HCT116 (cell line): ENCODE data around the gene SMIM41. TPM values are rescaled to one million over a fixed set of nuclear protein-coding genes. Genes with fewer than 3 reads are reported as not detected.

Experiments
- ATAC-seq: fragments of 200-7000 bp; cut with Tn5 transposase; 2 replicates; pipeline ENCODE4 v1.9.1; 2020; ENCODE audit warnings: mild to moderate bottlenecking, moderate library complexity
- BruUV-seq: library from RNA; stranded (reverse); fragments of 400-500 nt; replicated peaks from 2 replicates; lab custom pipeline; 2021; lab: Mats Ljungman, UMichigan
- CTCF ChIA-PET: fragments of 300-600 bp; sonication (Branson Sonifier 250); formaldehyde crosslinking; loops from one replicate; lab custom pipeline; 2021; ENCODE audit warnings: antibody characterized with exemption; lab: Charles Lee
- POLR2A ChIA-PET: fragments of 300-600, 350-600 bp; sonication (Branson Sonifier 250); formaldehyde crosslinking; loops from one replicate; lab custom pipeline; 2021; ENCODE audit warnings: antibody characterized with exemption; lab: Charles Lee
- RAD21 ChIA-PET, 2 experiments: fragments of 300-600 bp; sonication (Branson Sonifier 250); formaldehyde crosslinking; loops; one replicate each; lab custom pipeline; 2023; ENCODE audit warnings: low total read pairs in 2 of 2; ENCODE audit not compliant: uncharacterized antibody in 2 of 2, unreplicated experiment in 2 of 2, low non-redundant PET in 1 of 2; lab: Charles Lee
- DNase-seq: peaks from one replicate; pipeline ENCODE4 v3.0.0-alpha.2; 2010; ENCODE audit warnings: low read depth, low spot score
- H2AFZ ChIP-seq: fragments of 200-600 bp; shearing (Covaris generic), sonication (generic); 2 replicates; pipeline ENCODE4 v1.6.1; 2017; ENCODE audit warnings: low read depth, mixed run types, mixed read lengths, antibody characterized with exemption, low read length; ENCODE audit not compliant: poor library complexity, severe bottlenecking
- H3K27ac ChIP-seq: 2 replicates; pipeline ENCODE4 v1.5.1; 2012; ENCODE audit warnings: low read depth, low read length
- H3K27me3 ChIP-seq: fragments of 200-600 bp; sonication (generic); 2 replicates; pipeline ENCODE4 v1.6.1; 2016; ENCODE audit warnings: mixed run types, low read length, mixed read lengths; ENCODE audit not compliant: insufficient read depth
- H3K36me3 ChIP-seq, 2 experiments: fragments of 200-500 bp in 1 of 2; fragments of 200-600 bp in 1 of 2; sonication (Bioruptor generic) in 1 of 2; sonication (generic) in 1 of 2; 2 replicates each; pipeline versions ENCODE4 v1.5.1 to v1.6.1; 2014 to 2016; ENCODE audit warnings: low read length in 2 of 2, inconsistent platforms in 1 of 2, mixed read lengths in 1 of 2, mixed run types in 1 of 2; ENCODE audit not compliant: insufficient read depth in 2 of 2, control insufficient read depth in 1 of 2
- H3K4me1 ChIP-seq, 2 experiments: fragments of 200-600 bp in 1 of 2; sonication (generic) in 1 of 2; 2 replicates each; pipeline versions ENCODE4 v1.5.1 to v1.6.1; 2012 to 2017; ENCODE audit warnings: low read length in 2 of 2, inconsistent platforms in 1 of 2, mild to moderate bottlenecking in 1 of 2, mixed read lengths in 1 of 2, mixed run types in 1 of 2, moderate library complexity in 1 of 2; ENCODE audit not compliant: insufficient read depth in 2 of 2, control insufficient read depth in 1 of 2
- H3K4me2 ChIP-seq: fragments of 200-600 bp; sonication (generic); 2 replicates; pipeline ENCODE4 v1.6.1; 2017; ENCODE audit warnings: mixed run types, low read length, mixed read lengths
- H3K4me3 ChIP-seq, 2 experiments: fragments of 200-600 bp in 1 of 2; sonication (generic) in 1 of 2; replicated peaks in 1 of 2; 2 replicates each; pipeline ENCODE4 v1.5.1; 2011 to 2016; ENCODE audit warnings: low read length in 2 of 2, control low read depth in 1 of 2, low read depth in 1 of 2, mild to moderate bottlenecking in 1 of 2, mixed read lengths in 1 of 2, mixed run types in 1 of 2
- H3K79me2 ChIP-seq: fragments of 200-600 bp; sonication (generic); 2 replicates; pipeline ENCODE4 v1.6.1; 2017; ENCODE audit warnings: mild to moderate bottlenecking, mixed run types, low read length, moderate library complexity, mixed read lengths; ENCODE audit not compliant: insufficient read depth
- H3K9ac ChIP-seq: fragments of 200-600 bp; sonication (generic); 2 replicates; pipeline ENCODE4 v1.6.1; 2016; ENCODE audit warnings: low read length, mixed read lengths
- H3K9me2 ChIP-seq: fragments of 200-600 bp; sonication (generic), shearing (Covaris generic); 2 replicates; pipeline ENCODE4 v1.6.1; 2017; ENCODE audit warnings: mixed run types, mild to moderate bottlenecking, moderate library complexity; ENCODE audit not compliant: insufficient read depth
- H3K9me3 ChIP-seq, 2 experiments: fragments of 200-500 bp in 1 of 2; fragments of 200-600 bp in 1 of 2; sonication (Bioruptor generic) in 1 of 2; sonication (generic) in 1 of 2; 2 replicates each; pipeline ENCODE4 v1.6.1; 2014 to 2017; ENCODE audit warnings: low read length in 2 of 2, mixed read lengths in 2 of 2, inconsistent platforms in 1 of 2, low read depth in 1 of 2, mild to moderate bottlenecking in 1 of 2, mixed run types in 1 of 2, moderate library complexity in 1 of 2; ENCODE audit not compliant: control insufficient read depth in 1 of 2, insufficient read depth in 1 of 2
- H4K20me1 ChIP-seq: fragments of 200-600 bp; sonication (generic), shearing (Covaris generic); 2 replicates; pipeline ENCODE4 v1.6.1; 2017; ENCODE audit warnings: mixed run types, mild to moderate bottlenecking, moderate library complexity; ENCODE audit not compliant: insufficient read depth
- CEBPB ChIP-seq: IDR thresholded peaks from 2 replicates; pipeline ENCODE4 v1.6.1; 2012; ENCODE audit warnings: low read depth
- ELF1 ChIP-seq: IDR thresholded peaks from 2 replicates; pipeline ENCODE4 v1.6.1; 2012; ENCODE audit warnings: low read depth, borderline replicate concordance
- FOSL1 ChIP-seq: IDR thresholded peaks from 2 replicates; pipeline ENCODE4 v1.6.1; 2012; ENCODE audit warnings: low read depth
- JUND ChIP-seq: IDR thresholded peaks from 2 replicates; pipeline ENCODE4 v1.6.1; 2012
- POLR2A ChIP-seq: IDR thresholded peaks from 2 replicates; pipeline ENCODE4 v1.7.0; 2011; ENCODE audit warnings: borderline replicate concordance; ENCODE audit not compliant: insufficient read depth, insufficient read length; ENCODE audit errors: extremely low read depth
- POLR2AphosphoS5 ChIP-seq: IDR thresholded peaks from 2 replicates; pipeline ENCODE4 v1.6.1; 2011; ENCODE audit warnings: mild to moderate bottlenecking, low read depth, low read length, moderate library complexity
- RAD21 ChIP-seq: IDR thresholded peaks from 2 replicates; pipeline ENCODE4 v1.6.1; 2012; ENCODE audit warnings: low read depth, mild to moderate bottlenecking
- SIN3A ChIP-seq: IDR thresholded peaks from 2 replicates; pipeline ENCODE4 v1.6.1; 2012; ENCODE audit warnings: low read depth
- SP1 ChIP-seq: IDR thresholded peaks from 2 replicates; pipeline ENCODE4 v1.6.1; 2012; ENCODE audit warnings: low read depth
- TCF7L2 ChIP-seq: IDR thresholded peaks from 2 replicates; pipeline ENCODE4 v1.7.0; 2011; ENCODE audit warnings: borderline replicate concordance, inconsistent platforms; ENCODE audit not compliant: insufficient read depth, insufficient read length; ENCODE audit errors: extremely low read depth
- YY1 ChIP-seq: IDR thresholded peaks from 2 replicates; pipeline ENCODE4 v1.6.1; 2011; ENCODE audit warnings: low read length, low read depth, moderate library complexity, mild to moderate bottlenecking; ENCODE audit not compliant: insufficient replicate concordance; ENCODE audit errors: extremely low read depth
- ZFX ChIP-seq: fragments of 450-650 bp; IDR thresholded peaks from 2 replicates; pipeline ENCODE4 v1.6.1; 2017
- ZNF274 ChIP-seq: fragments of 200-500 bp; sonication (Bioruptor generic); IDR thresholded peaks from 2 replicates; pipeline ENCODE4 v1.6.1; 2014; ENCODE audit warnings: mild to moderate bottlenecking, low read depth, low read length, inconsistent platforms
- intact Hi-C: fragments of 100-400 bp; cut with micrococcal nuclease; formaldehyde crosslinking; loops from 2 replicates; pipeline ENCODE4 v1.10.0; 2022
- total RNA-seq: library from RNA; stranded (reverse); gene quantifications from one replicate; pipeline ENCODE4 v1.2.1, GENCODE V29; 2021; ENCODE audit not compliant: unreplicated experiment
- TF ChIP-seq, protein P1 (sequence below): IDR thresholded peaks from 2 replicates; pipeline ENCODE4 v1.6.1; 2012
- TF ChIP-seq, protein P2 (sequence below): IDR thresholded peaks from 2 replicates; pipeline ENCODE4 v1.6.1; 2011; ENCODE audit warnings: mild to moderate bottlenecking, low read length, moderate library complexity; ENCODE audit not compliant: insufficient replicate concordance; ENCODE audit errors: extremely low read depth

Gene SMIM41
- total RNA-seq, 1 experiment from 2014 or later: not detected

DNA sequence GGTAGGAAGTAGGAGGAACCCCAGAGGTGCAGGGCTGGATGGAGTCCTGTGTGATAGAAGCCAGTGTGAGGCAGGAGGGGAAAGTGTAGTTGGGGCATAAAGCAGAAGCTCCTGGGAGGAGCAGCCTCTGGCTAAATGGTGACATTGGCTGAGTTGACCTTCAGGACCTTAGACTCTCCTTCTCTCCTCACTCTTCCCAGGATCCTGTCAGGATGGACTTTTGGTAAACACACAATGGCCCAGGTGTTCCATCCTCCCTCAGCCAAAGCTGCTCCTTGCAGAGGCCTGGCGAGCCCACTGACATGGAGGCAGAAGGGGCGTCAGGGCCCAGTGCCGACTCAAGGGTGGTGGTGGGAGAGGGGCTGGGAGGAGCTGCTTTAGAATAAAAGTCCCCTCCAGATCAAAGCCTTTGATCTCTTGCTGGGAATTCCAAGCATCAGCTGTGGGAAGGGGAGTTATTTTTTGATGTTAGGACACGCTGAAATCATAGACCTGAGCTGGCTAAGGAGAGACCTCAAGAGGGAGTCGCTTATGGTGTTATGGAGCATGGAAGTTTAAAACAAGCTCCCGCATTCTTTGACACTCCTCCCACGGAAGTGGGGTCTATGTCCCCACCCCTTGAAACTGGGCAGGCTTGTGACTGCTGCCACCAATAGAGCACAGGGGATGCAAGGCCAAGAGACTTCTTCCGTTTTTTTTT, 44.1 kb downstream of the SMIM41 start:
- DNase-seq: no peak
- Histone ChIP-seq H3K9me3 (no peaks in the 10 kb centered on the region), H3K9me2 (no peaks in the 10 kb centered on the region), H3K36me3 (no peaks in the 10 kb centered on the region), H4K20me1 (no peaks in the 10 kb centered on the region), H3K4me1 (peaks cover 0 to 17% of the 10 kb centered on the region in 2 experiments; a peak in 2 of 4 replicates), H3K9ac (no peak overlapping the region), H3K79me2 (no peaks in the 10 kb centered on the region), H2AFZ (no peak overlapping the region), H3K27me3 (no peaks in the 10 kb centered on the region), H3K27ac (no peak overlapping the region), H3K4me2 (no peak overlapping the region), H3K4me3 (no peak overlapping the region)
- no peak for ATAC-seq
- ChIA-PET CTCF (interaction anchor here (0.7 to 3.8 kb wide), 6 partner anchors 55 to 747 kb away, joined by 3 to 74 read pairs (median 3); no protein-coding TSS in a partner anchor), POLR2A (no interaction called here), RAD21 (interaction anchor here in 1 of 2 experiments (0.7 kb wide), 1 partner anchor 55 kb away, joined by 4 read pairs; no protein-coding TSS in a partner anchor)
- intact Hi-C loops: no loop called here
- no TSS peak for BruUV-seq
- no peak for TF ChIP-seq POLR2A
- TF ChIP-seq ELF1: no peak
- no peak for TF ChIP-seq RAD21
- no peak for TF ChIP-seq CEBPB

DNA sequence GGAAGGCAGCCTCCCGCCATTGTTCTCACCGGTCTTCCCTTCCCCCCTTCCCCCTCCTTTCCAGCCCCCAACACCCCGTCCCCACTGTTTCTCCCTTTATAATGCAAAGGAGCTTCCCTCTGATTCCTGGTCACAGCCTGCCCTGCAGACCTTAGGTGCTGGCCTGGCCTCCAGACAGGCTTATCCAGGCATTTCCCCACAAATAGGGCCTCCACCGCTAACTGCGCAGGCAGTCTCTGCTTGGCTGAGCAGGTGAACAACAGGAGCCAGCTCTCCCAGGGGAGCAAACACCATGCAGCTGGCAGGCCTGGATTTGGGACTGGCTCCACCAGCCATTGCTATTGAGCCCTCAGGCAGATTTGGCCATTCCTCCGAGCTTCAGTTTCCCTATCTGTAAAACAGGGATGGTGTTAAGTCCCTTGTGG, 46.0 kb downstream of the SMIM41 start:
- H3K4me1 ChIP-seq: peaks cover 0 to 9% of the 10 kb centered on the region in 2 experiments; a peak in 2 of 4 replicates
- no peak for ATAC-seq
- no peaks in the 10 kb centered on the region for H3K79me2 ChIP-seq
- ChIA-PET CTCF (interaction anchor here (0.7 to 1.7 kb wide), 2 partner anchors 100 to 853 kb away, joined by 4 to 8 read pairs; no protein-coding TSS in a partner anchor), RAD21 (no interaction called here), POLR2A (no interaction called here)
- H3K9me2 ChIP-seq: no peaks in the 10 kb centered on the region
- H3K4me3 ChIP-seq: no peak overlapping the region
- BruUV-seq: no TSS peak
- H3K36me3 ChIP-seq: no peaks in the 10 kb centered on the region
- H3K27ac ChIP-seq: no peak overlapping the region
- no peaks in the 10 kb centered on the region for H3K9me3 ChIP-seq
- no peak overlapping the region for H3K4me2 ChIP-seq
- H2AFZ ChIP-seq: no peak overlapping the region
- no peaks in the 10 kb centered on the region for H4K20me1 ChIP-seq
- H3K9ac ChIP-seq: no peak overlapping the region
- DNase-seq: no peak
- intact Hi-C loops: no loop called here
- H3K27me3 ChIP-seq: no peaks in the 10 kb centered on the region
- TF ChIP-seq FOSL1 (no peak), SIN3A (no peak), ZNF274 (no peak), POLR2A (no peak), YY1 (no peak), ELF1 (no peak), TCF7L2 (no peak), ZFX (no peak), POLR2AphosphoS5 (no peak), SP1 (no peak), CEBPB (no peak), JUND (no peak)
- TF ChIP-seq, protein P1, sequence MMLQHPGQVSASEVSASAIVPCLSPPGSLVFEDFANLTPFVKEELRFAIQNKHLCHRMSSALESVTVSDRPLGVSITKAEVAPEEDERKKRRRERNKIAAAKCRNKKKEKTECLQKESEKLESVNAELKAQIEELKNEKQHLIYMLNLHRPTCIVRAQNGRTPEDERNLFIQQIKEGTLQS: no peak
- TF ChIP-seq, protein P2, sequence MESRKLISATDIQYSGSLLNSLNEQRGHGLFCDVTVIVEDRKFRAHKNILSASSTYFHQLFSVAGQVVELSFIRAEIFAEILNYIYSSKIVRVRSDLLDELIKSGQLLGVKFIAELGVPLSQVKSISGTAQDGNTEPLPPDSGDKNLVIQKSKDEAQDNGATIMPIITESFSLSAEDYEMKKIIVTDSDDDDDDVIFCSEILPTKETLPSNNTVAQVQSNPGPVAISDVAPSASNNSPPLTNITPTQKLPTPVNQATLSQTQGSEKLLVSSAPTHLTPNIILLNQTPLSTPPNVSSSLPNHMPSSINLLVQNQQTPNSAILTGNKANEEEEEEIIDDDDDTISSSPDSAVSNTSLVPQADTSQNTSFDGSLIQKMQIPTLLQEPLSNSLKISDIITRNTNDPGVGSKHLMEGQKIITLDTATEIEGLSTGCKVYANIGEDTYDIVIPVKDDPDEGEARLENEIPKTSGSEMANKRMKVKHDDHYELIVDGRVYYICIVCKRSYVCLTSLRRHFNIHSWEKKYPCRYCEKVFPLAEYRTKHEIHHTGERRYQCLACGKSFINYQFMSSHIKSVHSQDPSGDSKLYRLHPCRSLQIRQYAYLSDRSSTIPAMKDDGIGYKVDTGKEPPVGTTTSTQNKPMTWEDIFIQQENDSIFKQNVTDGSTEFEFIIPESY: no peak
